OCI-LY1 (cell line): Measurements from ENCODE around the gene NUPR1.
"Not testable (repeated sequence)": the region's sequence is repeated elsewhere in the genome, so short reads cannot be mapped to it uniquely, and the experiment has no call there.

Source experiments
- H2AFZ ChIP-seq: fragments of 200-600 bp; sonication (generic), shearing (Covaris generic); 2 replicates; pipeline ENCODE4 v1.6.0; 2014; ENCODE audit warnings: antibody characterized with exemption, mild to moderate bottlenecking, low read length
- H3F3A ChIP-seq: fragments of 200-600 bp; sonication (generic), shearing (Covaris generic); 2 replicates; pipeline ENCODE4 v1.6.0; 2014; ENCODE audit warnings: mild to moderate bottlenecking, antibody characterized with exemption, low read length, moderate library complexity; ENCODE audit not compliant: insufficient read depth
- H3K27ac ChIP-seq: fragments of 200-600 bp; sonication (generic); 2 replicates; pipeline ENCODE4 v1.5.1; 2014; ENCODE audit warnings: low read length, mixed run types, mild to moderate bottlenecking, low read depth; ENCODE audit not compliant: poor library complexity, severe bottlenecking
- H3K27me3 ChIP-seq: fragments of 200-600 bp; sonication (generic); 2 replicates; pipeline ENCODE4 v1.6.0; 2014; ENCODE audit warnings: antibody characterized with exemption, mild to moderate bottlenecking, low read length, moderate library complexity; ENCODE audit not compliant: insufficient read depth
- H3K36me3 ChIP-seq: fragments of 200-600 bp; sonication (generic); 2 replicates; pipeline ENCODE4 v1.6.1; 2014; ENCODE audit warnings: mild to moderate bottlenecking, antibody characterized with exemption, low read length, moderate library complexity, mixed read lengths; ENCODE audit not compliant: insufficient read depth
- H3K4me1 ChIP-seq: fragments of 200-600 bp; sonication (generic); 2 replicates; pipeline ENCODE4 v1.5.1; 2014; ENCODE audit warnings: mild to moderate bottlenecking, low read length, moderate library complexity; ENCODE audit not compliant: insufficient read depth, severe bottlenecking
- H3K4me2 ChIP-seq: fragments of 200-600 bp; sonication (generic), shearing (Covaris generic); 2 replicates; pipeline ENCODE4 v1.6.1; 2014; ENCODE audit warnings: low read length
- H3K4me3 ChIP-seq: fragments of 200-600 bp; sonication (generic); 2 replicates; pipeline ENCODE4 v1.5.1; 2014; ENCODE audit warnings: low read length, low read depth, mild to moderate bottlenecking, mixed read lengths; ENCODE audit not compliant: poor library complexity, severe bottlenecking
- H3K79me2 ChIP-seq: fragments of 200-600 bp; shearing (Covaris generic); 2 replicates; pipeline ENCODE4 v1.6.1; 2016; ENCODE audit warnings: mixed run types, low read length, mixed read lengths; ENCODE audit not compliant: insufficient read depth
- H3K9ac ChIP-seq: fragments of 200-600 bp; sonication (generic), shearing (Covaris generic); 2 replicates; pipeline ENCODE4 v1.6.1; 2014; ENCODE audit warnings: mild to moderate bottlenecking, low read length, mixed read lengths
- H3K9me2 ChIP-seq: fragments of 200-600 bp; sonication (generic), shearing (Covaris generic); 2 replicates; pipeline ENCODE4 v1.6.1; 2014; ENCODE audit warnings: low read depth, mild to moderate bottlenecking, low read length, mixed read lengths
- H3K9me3 ChIP-seq: fragments of 200-600 bp; shearing (Covaris generic); 2 replicates; pipeline ENCODE4 v1.6.1; 2014; ENCODE audit warnings: low read length, mixed read lengths
- H4K20me1 ChIP-seq: fragments of 200-600 bp; sonication (generic), shearing (Covaris generic); 2 replicates; pipeline ENCODE4 v1.6.0; 2016; ENCODE audit warnings: mild to moderate bottlenecking, low read length; ENCODE audit not compliant: insufficient read depth
- CTCF ChIP-seq: fragments of 200-600 bp; sonication (generic), shearing (Covaris generic); IDR thresholded peaks from 2 replicates; pipeline ENCODE4 v1.5.1; 2017; ENCODE audit warnings: mild to moderate bottlenecking, antibody characterized with exemption, low read length, moderate library complexity, mixed read lengths
- EZH2 ChIP-seq: fragments of 200-600 bp; sonication (generic), shearing (Covaris generic); IDR thresholded peaks from 2 replicates; pipeline ENCODE4 v1.8.0; 2017; ENCODE audit warnings: borderline replicate concordance, mixed run types, mild to moderate bottlenecking, antibody characterized with exemption, low read length, moderate library complexity, mixed read lengths

Gene NUPR1

GRCh38 chr16:28528463-28528867, 10.3 kb downstream of the NUPR1 start:
- Histone ChIP-seq H3K27me3 (no peaks in the 10 kb centered on the region), H3K4me1 (no peaks in the 10 kb centered on the region), H3F3A (no peaks in the 10 kb centered on the region), H3K79me2 (no peaks in the 10 kb centered on the region), H3K27ac (no peak overlapping the region), H3K9ac (no peak overlapping the region), H3K4me3 (no peak overlapping the region), H3K4me2 (no peak overlapping the region), H4K20me1 (no peaks in the 10 kb centered on the region), H2AFZ (no peak overlapping the region), H3K9me3 (no peaks in the 10 kb centered on the region), H3K36me3 (no peaks in the 10 kb centered on the region), H3K9me2 (no peaks in the 10 kb centered on the region)
- no peak for TF ChIP-seq EZH2
- no peak for TF ChIP-seq CTCF

GRCh38 chr16:28527985-28528384, 10.8 kb downstream of the NUPR1 start:
- Histone ChIP-seq H3K9me2 (no peaks in the 10 kb centered on the region), H4K20me1 (no peaks in the 10 kb centered on the region), H3K9me3 (no peaks in the 10 kb centered on the region), H3K27ac (no peak overlapping the region), H3K27me3 (no peaks in the 10 kb centered on the region), H3K9ac (no peak overlapping the region), H3K36me3 (no peaks in the 10 kb centered on the region), H3K4me1 (no peaks in the 10 kb centered on the region), H3K79me2 (no peaks in the 10 kb centered on the region), H3F3A (no peaks in the 10 kb centered on the region), H3K4me3 (no peak overlapping the region), H2AFZ (no peak overlapping the region), H3K4me2 (no peak overlapping the region)
- TF ChIP-seq EZH2 (no peak), CTCF (no peak)

GRCh38 chr16:28527100-28527785, 11.5 kb downstream of the NUPR1 start:
- H3K4me2 ChIP-seq, H3F3A ChIP-seq, H3K36me3 ChIP-seq, H3K4me3 ChIP-seq, H3K9me2 ChIP-seq, H4K20me1 ChIP-seq, H3K27ac ChIP-seq, H3K79me2 ChIP-seq, H3K27me3 ChIP-seq, H3K4me1 ChIP-seq, H3K9ac ChIP-seq, H3K9me3 ChIP-seq, H2AFZ ChIP-seq: not testable (repeated sequence)
